ENCODE results near the gene SMARCA4.
"Not testable (repeated sequence)": the region's sequence is repeated elsewhere in the genome, so short reads cannot be mapped to it uniquely, and the experiment has no call there.

Gene SMARCA4

GRCh38 chr19:10981252-10981895, 20.5 kb downstream of the SMARCA4 start:
- DNase-seq: no peak

GRCh38 chr19:10983026-10983425, 22.2 kb downstream of the SMARCA4 start:
- DNase-seq: no peak

- no peak for DNase-seq
Observed at GRCh38 chr19:10984166-10984735, 23.4 kb downstream of the SMARCA4 start.

- no peak for DNase-seq
Observed at GRCh38 chr19:10985502-10985901, 24.7 kb downstream of the SMARCA4 start.

- DNase-seq: no peak
Observed at GRCh38 chr19:10986301-10987127, 25.7 kb downstream of the SMARCA4 start.

- no peak for DNase-seq
Observed at GRCh38 chr19:10987571-10988297, 26.9 kb downstream of the SMARCA4 start.

- DNase-seq: no peak
Observed at GRCh38 chr19:10988380-10988779, 27.6 kb downstream of the SMARCA4 start.

GRCh38 chr19:10988921-10989320, 28.1 kb downstream of the SMARCA4 start:
- DNase-seq: no peak

GRCh38 chr19:10991076-10991475, 30.2 kb downstream of the SMARCA4 start:
- no peak for DNase-seq

GRCh38 chr19:10991521-10992081, 30.8 kb downstream of the SMARCA4 start:
- DNase-seq: no peak

- not testable (repeated sequence) for DNase-seq
Observed at GRCh38 chr19:10992174-10992573, 31.3 kb downstream of the SMARCA4 start.

GRCh38 chr19:10995926-10996600, 35.2 kb downstream of the SMARCA4 start:
- DNase-seq: no peak

GRCh38 chr19:10998045-10998533, 37.3 kb downstream of the SMARCA4 start:
- DNase-seq: no peak

- no peak for DNase-seq
Observed at GRCh38 chr19:10998666-10999065, 37.8 kb downstream of the SMARCA4 start.

GRCh38 chr19:11005521-11005920, 44.7 kb downstream of the SMARCA4 start:
- peak; percentile 26 for DNase-seq

- DNase-seq: peak; percentile 35
Observed at GRCh38 chr19:11007385-11007784, 46.6 kb downstream of the SMARCA4 start.

GRCh38 chr19:11007962-11008532, 47.2 kb downstream of the SMARCA4 start:
- DNase-seq: no peak

- DNase-seq: no peak
Observed at GRCh38 chr19:11010041-11010440, 49.2 kb downstream of the SMARCA4 start.

- no peak for DNase-seq
Observed at GRCh38 chr19:11012507-11012906, 51.7 kb downstream of the SMARCA4 start.

GRCh38 chr19:11013771-11014170, 52.9 kb downstream of the SMARCA4 start:
- no peak for DNase-seq

GRCh38 chr19:11014403-11014911, 53.6 kb downstream of the SMARCA4 start:
- peak; percentile 54 for DNase-seq

GRCh38 chr19:11016631-11017030, 55.8 kb downstream of the SMARCA4 start:
- no peak for DNase-seq

All from islet precursor cell (in vitro differentiated cells).